Measurements from ENCODE around the gene CDH7. TPM values are rescaled to one million over a fixed set of nuclear protein-coding genes. Genes with fewer than 3 reads are reported as not detected.

Gene CDH7
- total RNA-seq, 2 donors from 2014 or later, result not detected

DNA sequence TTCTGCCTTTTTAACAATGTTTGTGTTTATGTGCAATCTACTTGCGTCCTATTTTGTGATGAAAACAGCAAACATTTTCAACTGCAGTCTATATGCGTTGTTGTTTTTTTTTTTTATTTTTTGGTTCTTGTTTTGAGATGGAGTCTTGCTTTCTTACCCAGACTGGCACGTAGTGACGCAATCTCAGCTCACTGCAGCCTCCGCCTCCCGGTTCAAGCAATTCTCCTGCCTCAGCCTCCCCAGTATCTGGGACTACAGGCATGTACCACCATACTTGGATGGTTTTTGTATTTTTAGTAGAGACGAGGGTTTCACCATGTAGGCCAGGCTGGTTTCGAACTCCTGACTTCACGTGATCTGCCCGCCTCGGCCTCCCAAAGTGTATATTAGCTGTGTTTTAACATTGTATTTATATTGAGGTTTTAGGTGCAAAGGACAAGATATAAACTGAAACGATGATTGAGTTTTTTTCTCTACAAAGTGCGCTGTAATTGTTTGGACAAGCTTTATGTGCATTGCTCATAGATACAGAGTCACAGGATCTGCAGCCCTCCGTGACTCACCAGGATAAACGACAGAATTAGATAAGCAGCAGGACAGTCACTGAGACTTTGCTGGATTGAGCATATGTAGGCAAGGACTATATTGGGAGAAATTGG is 17.4 kb downstream of the CDH7 start:
- no peak for DNase-seq (ENCODE audit: low spot score)
- TF ChIP-seq, protein P1, sequence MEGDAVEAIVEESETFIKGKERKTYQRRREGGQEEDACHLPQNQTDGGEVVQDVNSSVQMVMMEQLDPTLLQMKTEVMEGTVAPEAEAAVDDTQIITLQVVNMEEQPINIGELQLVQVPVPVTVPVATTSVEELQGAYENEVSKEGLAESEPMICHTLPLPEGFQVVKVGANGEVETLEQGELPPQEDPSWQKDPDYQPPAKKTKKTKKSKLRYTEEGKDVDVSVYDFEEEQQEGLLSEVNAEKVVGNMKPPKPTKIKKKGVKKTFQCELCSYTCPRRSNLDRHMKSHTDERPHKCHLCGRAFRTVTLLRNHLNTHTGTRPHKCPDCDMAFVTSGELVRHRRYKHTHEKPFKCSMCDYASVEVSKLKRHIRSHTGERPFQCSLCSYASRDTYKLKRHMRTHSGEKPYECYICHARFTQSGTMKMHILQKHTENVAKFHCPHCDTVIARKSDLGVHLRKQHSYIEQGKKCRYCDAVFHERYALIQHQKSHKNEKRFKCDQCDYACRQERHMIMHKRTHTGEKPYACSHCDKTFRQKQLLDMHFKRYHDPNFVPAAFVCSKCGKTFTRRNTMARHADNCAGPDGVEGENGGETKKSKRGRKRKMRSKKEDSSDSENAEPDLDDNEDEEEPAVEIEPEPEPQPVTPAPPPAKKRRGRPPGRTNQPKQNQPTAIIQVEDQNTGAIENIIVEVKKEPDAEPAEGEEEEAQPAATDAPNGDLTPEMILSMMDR (IDR thresholded peaks at IDR 0.05), result no peak
- Histone ChIP-seq H3K36me3 (no peaks in the 10 kb centered on the region), H3K4me3 (no peak overlapping the region), H3K9me3 (no peaks in the 10 kb centered on the region), H3K27me3 (no peaks in the 10 kb centered on the region), H3K27ac (no peak overlapping the region), H3K4me1 (no peaks in the 10 kb centered on the region)

- Histone ChIP-seq H3K9me3 (no peaks in the 10 kb centered on the region), H3K4me1 (no peaks in the 10 kb centered on the region), H3K36me3 (no peaks in the 10 kb centered on the region), H3K27me3 (no peaks in the 10 kb centered on the region), H3K27ac (no peak overlapping the region), H3K4me3 (no peak overlapping the region)
- TF ChIP-seq, protein P1 (IDR thresholded peaks at IDR 0.05), result no peak
- no peak for DNase-seq (ENCODE audit: low spot score)
Observed at GRCh38 chr18:65769652-65770051, 18.8 kb downstream of the CDH7 start.

GRCh38 chr18:65786474-65786873 is 35.7 kb downstream of the CDH7 start:
- H3K4me3 ChIP-seq, result no peak overlapping the region
- no peaks in the 10 kb centered on the region for H3K4me1 ChIP-seq
- H3K36me3 ChIP-seq, result no peaks in the 10 kb centered on the region
- TF ChIP-seq, protein P1 (IDR thresholded peaks at IDR 0.05), result no peak
- H3K27me3 ChIP-seq, result no peaks in the 10 kb centered on the region
- H3K27ac ChIP-seq, result no peak overlapping the region
- DNase-seq (ENCODE audit: low spot score), result no peak
- H3K9me3 ChIP-seq, result no peaks in the 10 kb centered on the region

GRCh38 chr18:65788373-65788772 is 37.6 kb downstream of the CDH7 start:
- Histone ChIP-seq H3K9me3 (no peaks in the 10 kb centered on the region), H3K36me3 (no peaks in the 10 kb centered on the region), H3K4me3 (no peak overlapping the region), H3K4me1 (no peaks in the 10 kb centered on the region), H3K27ac (no peak overlapping the region), H3K27me3 (no peaks in the 10 kb centered on the region)
- DNase-seq (ENCODE audit: low spot score), result no peak
- TF ChIP-seq, protein P1 (IDR thresholded peaks at IDR 0.05), result no peak

DNA sequence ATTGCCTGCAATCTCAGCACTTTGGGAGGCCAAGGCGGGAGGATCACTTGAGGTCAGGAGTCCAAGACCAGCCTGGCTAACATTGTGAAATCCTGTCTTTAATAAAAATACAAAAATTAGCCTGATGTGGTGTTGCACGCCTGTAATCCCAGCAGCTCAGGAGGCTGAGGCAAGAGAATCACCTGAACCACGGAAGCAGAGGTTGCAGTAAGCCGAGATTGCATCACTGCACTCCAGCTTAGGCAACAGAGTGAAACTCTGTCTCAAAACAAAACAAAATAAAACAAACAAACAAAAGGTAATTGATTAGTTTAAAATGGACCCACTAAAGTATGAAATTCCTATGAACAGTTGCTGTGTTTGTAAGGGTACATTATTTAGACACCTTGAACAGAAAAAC is 39.8 kb downstream of the CDH7 start:
- H3K27ac ChIP-seq, result no peak overlapping the region
- no peak for DNase-seq (ENCODE audit: low spot score)
- no peaks in the 10 kb centered on the region for H3K27me3 ChIP-seq
- H3K36me3 ChIP-seq, result no peaks in the 10 kb centered on the region
- TF ChIP-seq, protein P1 (IDR thresholded peaks at IDR 0.05), result no peak
- H3K4me3 ChIP-seq, result no peak overlapping the region
- H3K4me1 ChIP-seq, result no peaks in the 10 kb centered on the region
- H3K9me3 ChIP-seq, result no peaks in the 10 kb centered on the region

DNA sequence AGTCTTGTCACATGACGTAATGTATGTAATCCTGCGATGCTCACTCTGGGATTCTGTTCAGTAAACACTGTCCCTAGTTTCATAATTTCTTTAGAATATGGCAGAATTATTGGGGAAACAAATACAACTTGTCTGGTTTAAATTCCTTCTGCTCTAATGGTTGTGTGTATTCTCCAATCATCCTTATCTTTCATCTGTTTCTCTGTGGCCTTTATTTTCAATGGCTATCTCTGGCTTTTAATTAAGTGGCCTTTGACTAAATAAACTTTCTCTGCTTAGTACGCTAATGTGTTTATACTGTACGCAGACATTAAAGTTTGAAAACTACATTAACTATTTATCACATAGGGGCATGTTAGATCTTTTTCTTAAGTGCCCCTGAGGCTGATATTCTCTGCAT is 40.9 kb downstream of the CDH7 start:
- H3K9me3 ChIP-seq, result no peaks in the 10 kb centered on the region

More for the DNA sequence above, 40.9 kb downstream of the CDH7 start:
- TF ChIP-seq, protein P1 (IDR thresholded peaks at IDR 0.05), result no peak
- no peaks in the 10 kb centered on the region for H3K27me3 ChIP-seq
- DNase-seq (ENCODE audit: low spot score), result no peak
- H3K27ac ChIP-seq, result no peak overlapping the region
- no peaks in the 10 kb centered on the region for H3K4me1 ChIP-seq
- no peaks in the 10 kb centered on the region for H3K36me3 ChIP-seq
- no peak overlapping the region for H3K4me3 ChIP-seq

Data from right atrium auricular region (tissue), 2 donors.